HS-5 (cell line): ENCODE results near the gene ABLIM2.

Source experiments
- DNase-seq: peaks from one replicate; pipeline ENCODE4 v3.0.0-alpha.2; 2012; ENCODE audit warnings: low read depth

ABLIM2 gene

DNA sequence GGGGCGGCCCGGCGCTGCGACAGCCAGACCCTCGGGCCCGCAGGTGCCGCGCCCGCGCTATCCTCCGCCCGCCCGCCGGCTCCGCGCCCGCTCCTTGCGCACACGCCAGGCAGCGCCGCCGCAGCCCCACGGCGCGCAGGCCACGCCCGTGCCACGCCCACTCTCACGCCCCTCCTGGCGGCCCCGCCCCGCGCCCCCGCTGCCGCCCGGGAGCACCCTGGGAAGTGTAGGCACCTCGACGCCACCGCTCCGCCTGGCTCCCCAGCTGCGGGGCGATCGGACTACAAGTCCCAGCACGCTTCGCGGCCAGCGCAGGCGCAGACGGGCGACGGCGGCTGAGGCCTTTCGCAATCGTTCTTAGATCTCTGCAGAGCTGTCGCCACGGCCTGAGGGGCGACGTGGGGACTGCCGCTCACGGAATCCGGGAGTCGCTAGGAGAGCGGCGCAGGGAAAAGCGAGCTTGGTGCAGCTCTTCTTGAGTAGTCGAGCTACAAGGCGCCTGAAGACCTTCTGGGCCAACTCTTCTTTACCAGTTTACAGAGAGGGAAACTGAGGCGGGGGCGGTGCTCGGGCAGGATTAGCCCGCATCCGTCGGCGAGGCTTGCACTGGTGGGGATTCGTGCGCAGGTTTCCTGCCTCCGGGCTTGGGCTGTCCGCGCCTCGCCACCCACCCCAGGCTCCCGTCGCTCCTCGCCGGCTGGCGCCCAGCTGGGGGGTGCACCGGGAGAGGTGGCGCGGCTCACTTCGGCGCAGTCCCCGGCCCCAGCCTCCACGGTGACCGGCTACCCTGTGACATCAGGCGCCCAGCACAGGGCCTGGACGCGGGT lies at the start of gene ABLIM2:
TSS of gene ABLIM2 (minus strand) at position 104 of the 827 bp plus-strand sequence. CDS start 124 bp downstream, outside the sequence.
- peak; percentile 71 for DNase-seq

DNA sequence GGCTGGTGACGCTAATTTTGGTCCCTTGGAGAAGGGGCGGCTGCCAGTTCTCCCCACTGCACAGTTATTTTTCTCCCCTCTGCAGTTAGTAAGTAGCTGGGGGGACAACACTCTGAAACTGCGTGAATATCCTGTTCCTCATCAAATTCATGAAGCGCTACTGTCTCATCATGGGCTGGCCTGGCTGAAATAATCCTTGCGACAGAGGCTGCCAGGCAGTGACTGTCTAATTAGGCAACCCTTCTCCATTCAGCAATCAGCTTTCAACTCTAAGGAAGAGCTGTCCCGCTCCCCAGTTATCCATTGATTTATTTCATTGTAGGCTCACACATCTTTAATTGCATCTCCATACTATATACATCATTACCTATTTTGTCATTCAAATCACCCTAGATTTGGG lies 48.7 kb upstream of the ABLIM2 start:
- no peak for DNase-seq

DNA sequence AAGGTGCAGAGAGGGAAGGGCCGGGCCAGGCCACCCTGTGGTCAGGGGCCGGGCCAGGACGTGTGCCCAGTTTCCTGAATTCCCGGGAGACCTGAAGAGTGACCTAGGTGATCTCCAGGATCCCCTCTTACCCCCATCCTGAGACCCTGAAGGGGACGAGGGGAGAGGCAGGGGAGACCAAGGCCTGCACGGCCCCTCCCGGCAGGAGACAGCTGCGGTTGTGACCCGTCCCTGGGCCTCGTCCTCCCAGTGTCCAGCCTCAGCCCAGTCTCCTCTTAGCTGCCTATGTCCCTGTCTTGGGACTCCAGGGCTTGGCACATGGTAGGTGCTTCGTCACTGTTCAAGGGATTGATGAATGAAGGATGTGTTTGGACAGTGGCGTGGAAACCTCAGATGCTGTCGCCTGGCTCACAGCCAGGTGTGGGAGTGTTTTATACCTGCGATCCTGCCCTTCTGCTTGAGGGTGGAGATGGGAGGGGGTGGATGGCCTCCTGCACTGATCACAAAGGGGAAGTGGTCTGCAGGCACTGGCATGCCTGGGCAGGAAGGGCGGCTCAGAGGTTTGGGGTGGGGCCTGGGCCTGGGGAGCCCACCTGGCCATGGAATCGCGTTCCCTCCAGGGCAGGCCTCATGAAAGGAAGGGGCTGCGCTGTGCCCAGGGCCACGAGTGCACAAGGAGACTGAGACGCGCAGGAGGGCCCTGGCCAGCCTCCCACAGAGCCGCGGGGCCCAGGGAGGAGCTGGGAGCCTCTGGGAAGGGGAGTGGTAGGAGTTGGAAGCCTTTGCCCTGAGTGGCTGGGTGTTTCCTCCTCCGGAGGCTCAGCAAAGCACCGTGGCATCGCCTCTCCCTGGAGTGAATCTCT lies 47.4 kb upstream of the ABLIM2 start:
- DNase-seq, result no peak

DNA sequence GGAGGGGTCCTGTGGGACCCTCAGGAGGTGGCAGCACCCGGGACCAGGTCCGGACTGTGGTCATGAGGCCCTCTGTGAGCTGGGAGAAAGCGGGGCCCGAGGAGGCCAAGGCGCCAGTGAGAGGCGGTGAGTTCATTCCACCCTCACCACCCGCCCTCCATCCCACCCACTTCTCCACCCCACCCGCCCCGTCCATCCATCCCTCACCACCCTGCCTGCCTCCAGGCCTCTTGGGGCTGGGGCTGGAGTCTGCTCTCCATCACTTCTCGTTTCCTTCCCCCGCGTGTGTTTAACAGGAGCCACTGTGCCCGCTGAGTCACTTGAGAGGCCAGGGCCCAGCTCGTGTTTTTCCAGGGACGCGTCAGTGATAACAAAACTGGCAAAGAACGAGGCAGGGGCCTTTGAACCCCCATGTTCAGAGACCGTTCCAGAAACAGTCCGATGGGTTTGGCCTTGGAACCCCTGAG lies 46.7 kb upstream of the ABLIM2 start:
- no peak for DNase-seq

DNA sequence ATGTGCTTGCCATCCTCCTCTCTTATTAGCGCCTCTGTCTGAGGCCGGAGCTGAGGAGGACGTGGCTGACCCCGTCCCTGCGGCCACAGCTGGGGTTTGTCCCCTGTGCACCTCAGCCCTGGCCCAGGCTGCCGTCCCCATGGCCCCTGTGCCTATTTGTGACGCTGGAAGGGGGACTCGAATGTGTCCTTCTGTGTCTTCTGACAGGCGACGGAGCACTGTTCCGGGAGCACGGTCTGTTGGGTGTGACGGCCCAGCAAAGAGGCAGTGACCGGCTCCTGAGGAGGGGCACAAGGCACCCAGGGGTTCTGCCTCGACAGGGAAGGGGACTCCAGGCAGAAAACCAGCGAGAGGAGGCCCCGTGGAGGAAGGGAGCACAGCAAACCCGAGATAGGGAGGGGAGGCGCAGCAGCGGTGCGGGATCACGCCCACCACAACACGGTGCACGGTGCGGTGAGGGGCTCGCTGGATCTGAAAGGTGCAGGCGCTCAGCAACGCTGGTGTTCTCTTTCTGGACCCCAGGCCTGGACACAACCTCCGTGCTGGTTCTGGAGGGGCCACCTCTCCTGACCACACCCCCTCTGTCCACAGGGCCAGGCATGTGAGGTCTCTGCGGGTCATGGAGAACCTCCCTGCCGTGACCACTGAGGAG lies 46.1 kb upstream of the ABLIM2 start:
- no peak for DNase-seq

DNA sequence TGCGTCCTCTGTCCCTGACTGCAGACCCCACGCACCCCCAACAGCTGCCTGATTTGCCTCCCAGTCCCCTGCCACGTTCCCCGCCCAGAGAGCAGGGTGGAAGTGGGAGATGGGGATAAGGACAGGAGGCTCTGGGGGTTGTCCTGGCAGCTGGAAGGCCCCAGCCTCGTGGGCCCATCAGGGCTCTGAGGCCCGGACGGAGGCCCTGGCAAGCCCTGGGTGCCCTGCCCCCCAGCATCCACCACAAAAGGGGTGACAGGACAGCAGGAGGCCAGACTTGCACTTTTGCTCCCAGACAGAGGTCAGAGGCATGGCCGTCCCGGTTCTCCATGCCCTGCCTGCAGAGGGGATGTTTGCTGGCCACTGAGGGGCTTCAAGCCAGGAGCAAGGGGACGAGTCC lies 45.2 kb upstream of the ABLIM2 start:
- DNase-seq, result no peak

DNA sequence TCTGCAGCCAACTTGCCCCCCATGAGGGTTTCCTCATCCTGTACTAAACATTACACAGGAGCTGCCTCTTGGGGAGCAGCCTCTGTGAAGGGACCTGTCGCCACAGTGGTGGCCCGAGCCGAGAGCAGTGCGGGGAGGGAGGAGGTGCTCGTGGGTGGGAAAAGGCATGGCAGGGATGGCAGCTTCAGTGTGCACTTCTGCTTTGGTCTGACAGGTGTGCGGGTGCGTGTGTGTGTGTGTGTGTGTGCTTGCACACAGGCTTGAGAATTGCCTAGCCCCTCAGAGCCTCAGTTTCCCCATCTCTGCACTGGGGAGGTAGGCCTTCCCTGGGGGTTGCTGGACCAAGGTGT lies 44.4 kb upstream of the ABLIM2 start:
- no peak for DNase-seq

DNA sequence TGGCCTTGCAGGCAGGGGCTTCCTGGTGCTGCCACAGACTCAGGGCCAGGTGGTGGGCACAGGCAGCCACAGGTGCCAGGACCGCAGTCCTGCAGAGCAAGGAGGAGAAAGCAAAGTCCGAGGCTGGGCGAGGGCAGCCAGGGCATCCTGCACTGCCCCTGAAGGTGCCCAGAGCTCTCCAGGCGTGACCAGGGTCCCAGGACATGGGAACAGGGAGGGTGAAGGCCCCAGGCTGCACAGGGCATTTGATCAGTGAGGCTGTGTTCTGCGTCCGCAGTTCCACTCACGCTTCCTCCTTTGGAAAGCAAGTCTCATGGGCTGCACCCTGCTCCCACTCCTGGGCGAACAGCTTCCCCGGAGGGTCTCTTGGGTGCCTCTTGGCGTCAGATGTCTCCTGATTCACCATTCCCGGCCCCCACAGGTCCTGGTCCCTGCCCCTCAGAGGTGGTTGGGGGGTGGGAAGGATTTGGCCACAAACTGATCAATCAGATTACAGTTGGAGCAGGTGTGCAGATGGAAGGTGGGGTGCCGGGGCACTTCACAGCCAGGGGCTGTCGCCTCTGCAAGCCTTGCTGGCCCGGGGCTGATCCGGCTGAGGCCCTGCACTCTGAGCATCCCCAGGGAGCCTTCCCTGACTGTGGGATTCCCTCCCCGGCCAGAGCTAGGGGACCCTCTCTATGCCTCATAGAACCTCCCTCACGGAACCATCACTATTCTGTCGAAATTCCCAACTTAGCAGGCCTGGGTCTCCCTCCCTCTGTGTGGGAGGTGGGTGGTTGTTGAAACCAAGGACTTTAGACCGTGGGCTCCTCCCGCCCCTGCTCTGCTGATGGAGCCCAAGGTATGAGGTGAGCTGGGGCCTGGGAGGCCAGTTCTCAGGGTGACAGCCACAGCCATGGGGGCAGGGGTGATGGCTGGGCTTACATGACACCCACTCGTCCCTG lies 43.8 kb upstream of the ABLIM2 start:
- no peak for DNase-seq

DNA sequence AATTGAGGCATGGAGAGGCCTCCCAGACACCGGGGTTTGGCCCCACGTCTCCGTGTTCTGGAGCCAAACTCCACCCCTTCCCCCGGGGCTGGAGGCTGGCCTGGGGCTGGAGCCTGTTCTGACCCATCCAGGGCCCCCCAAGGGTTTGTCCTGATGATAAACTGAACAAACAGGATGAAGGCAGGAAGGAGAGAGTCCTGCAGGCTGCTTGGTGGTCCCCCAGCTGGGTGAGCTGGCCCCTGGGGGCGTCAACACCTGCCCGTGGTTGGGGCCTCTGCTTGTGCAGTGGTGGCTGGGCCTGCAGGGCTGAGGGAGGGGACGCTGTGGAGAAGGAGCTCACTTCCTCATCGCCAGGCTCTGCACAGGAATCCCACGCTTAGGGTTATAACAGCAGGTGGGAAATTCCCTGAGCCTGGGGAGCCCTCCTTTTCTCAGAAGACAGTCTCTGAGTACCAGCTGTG lies 42.7 kb upstream of the ABLIM2 start:
- DNase-seq, result no peak

DNA sequence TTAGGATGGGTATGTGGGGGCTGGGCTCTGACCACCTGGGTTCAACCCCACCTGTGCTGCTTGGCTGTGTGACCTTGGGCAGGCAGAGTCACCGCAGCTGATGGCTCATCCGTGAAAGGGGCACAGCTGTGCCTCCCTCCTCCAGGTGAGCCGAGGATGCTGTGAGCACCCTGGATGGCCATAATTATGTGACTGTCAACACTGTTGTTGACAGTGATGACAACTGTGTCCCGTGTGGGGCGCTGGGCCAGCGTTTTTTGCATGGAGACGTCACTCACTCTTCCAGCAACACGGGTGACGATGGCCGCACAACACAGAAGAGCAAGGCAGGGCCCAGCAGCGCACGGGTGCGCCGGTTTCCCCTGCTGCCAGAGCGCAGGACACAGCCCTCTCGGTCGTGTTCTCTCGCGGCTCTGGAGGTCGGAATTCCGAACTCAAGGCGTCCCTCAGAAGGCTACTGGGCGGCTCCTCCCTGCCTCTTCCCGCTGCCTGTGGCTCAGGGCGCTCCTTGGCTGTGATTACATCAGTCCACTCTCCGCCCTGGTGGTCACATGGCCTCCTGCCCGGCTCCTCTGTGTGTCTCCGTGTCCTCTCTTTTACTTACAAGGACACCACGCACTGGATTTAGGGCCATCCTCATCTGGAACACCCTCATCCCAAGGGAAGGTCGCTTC lies 41.8 kb upstream of the ABLIM2 start:
- no peak for DNase-seq

DNA sequence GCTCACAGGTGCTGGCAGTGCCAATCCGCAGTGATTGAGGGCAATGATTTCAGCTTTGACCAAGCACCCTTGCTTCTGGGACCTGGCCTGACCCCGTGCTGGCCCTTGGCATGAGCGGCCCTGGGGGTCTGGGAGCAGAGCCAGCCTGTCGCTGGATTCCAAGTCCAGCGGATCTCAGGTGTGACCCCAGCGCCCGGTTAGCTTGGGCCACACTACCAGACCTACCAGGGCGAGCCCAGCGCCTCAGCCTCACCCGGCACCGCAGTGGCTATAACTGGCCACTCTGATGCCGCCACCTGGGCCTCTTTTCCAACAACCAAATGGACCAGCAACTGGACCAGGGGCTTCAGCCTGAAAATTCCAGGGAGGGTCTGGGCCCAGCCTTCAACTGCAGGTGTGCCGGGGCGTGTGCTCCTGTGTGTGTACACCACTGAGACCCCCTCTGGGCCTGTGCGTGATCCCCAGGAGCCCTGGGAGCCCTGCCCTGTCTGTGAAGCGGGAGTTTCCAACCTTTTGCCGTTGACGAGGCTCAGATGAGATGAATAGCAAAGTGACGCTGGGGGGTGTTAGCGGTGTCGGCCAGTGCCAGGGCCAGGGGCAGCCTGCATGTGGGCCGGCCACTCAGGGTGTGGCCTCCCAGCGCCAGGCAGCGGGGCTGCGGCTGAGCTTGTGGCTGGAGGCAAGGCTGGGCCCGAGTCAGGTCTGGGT lies 41.1 kb upstream of the ABLIM2 start:
- DNase-seq, result no peak

DNA sequence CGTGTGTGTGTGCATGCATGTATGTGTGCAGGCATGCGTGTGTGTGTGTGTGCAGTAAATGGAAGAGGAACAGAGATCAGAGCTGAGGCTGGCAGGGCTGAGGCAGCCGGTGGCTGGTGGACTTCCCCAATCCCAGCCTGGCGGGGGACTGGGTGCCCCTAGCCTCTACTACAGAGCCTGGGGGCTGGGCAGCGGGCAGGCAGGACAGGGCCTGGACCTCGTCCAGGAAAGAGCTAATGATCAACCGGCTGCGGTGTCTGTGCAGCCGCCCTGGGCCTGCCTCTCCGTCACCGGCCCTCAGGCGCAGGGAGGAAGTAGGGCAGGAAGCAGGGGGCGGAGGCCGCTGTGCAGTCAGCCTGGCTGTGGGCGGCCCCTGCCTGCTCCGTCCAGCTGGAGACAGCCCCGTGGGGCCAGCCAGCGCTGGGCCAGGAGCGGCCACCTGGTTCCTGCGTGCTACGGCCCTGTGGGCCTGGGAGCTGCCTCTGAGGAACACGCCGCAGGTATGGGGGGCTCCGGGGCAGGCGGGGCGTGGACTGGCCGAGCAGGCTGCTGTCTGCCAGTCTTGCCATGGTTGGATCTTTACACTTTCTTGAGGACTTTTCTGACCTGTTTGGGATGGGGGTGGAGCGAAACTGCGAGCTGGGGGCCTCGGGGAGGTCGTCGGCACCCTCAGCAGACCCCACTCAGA lies 40.4 kb upstream of the ABLIM2 start, which contains the start of gene SH3TC1:
TSS of gene SH3TC1 (plus strand) at position 385 of the 688 bp plus-strand sequence. CDS start 5,905 bp downstream, outside the sequence.
- DNase-seq, result peak; percentile 24

DNA sequence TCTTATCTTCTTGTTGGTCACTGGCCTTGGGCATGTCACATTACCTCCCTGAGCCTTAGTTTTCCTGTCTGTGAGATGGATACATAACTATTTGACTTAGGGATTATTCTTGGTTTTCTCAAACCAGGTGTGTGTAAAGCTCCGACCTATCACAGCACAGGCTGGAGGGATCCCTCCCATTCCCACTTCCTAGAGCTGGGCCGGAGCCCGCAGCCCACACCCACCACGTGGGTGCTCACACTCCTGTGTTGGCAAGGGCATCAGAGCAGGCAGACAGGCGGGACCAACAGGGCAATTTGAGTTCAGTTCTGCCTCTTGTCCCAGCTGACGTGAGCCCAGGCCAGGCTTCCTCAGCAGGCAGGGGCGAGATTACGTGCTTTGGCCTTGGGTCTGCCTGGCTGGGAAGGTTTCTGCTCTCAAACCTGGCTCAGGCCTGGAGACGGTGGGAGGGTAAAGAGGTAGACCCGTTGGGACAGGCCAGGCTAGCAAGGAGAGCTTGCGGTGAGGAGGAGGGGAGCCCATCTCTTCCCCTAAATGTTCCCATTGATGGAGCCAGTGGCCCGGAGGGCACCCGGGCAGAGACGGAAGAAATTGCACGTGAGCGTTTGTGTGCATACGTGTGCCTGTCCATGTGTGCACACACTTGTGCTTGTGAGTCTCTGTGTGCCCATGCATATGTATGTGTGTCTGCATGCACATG lies 39.7 kb upstream of the ABLIM2 start:
- no peak for DNase-seq

DNA sequence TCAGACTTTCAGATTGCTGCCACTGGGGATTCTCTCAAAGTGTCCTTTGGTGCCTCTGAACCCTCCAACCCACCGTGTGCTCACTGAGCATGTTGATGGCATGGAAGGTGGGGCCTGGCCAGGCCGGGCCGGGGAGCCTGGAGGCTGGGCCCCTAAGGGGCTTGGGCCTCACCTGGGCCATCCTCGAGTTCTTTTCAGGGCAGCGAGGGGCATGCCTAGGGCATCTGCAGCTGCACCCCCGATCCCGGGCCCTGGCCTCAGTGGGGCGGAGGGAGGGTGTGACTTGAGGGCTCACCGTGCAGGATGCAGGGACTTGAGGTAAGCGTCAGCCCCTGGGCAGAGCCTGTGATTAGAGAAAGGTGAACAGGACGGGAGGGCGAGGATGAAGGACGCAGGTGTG lies 38.9 kb upstream of the ABLIM2 start:
- DNase-seq, result no peak

DNA sequence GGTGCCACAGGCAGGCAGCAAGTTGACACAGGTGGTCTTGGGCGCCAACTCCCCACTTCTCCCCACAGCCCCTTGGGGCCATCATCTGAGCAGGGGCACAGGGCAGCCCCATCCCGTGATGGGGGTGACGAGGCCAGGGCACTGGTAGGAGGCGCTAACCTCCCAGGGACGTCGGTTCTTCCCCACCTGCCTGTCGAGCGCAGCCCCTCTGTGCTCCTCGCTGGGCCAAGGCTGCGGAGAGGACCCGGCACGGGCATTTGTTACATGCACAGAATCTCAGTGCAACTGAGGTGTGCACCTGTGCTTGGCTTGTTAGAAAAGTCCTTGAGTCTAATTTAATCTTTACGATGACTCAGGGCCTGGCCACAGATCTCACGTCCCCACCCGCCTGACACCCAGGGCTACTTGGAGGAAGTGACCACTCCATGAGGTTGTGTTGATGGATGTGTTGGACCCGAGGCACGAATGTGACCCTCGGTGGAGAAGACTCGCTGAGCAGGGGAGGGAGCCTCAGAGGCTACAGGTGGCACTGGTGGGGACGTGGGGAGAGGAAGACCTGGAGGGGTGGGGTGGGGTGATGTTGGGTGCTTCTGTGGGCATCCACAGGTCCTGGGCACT lies 37.3 kb upstream of the ABLIM2 start:
- no peak for DNase-seq

DNA sequence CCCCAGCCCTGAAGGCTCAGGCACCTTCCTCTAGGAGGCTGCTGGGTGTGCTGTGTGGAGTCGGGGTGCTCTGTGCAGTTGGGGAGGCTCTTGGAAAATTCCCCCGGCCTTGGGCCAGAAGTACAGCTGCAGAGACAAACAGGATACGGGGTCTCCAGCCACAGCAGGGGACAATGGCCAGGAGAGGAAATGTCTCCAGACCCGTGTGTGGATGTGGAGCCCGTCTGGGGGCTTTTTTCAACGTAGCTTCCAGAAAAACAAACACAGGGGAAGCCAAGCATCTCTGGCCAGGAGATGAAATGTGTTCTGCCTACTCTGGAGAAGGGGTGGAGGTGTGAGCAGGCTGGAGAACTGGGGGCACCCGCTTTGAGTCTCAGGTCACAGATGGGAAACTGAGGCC lies 36.8 kb upstream of the ABLIM2 start:
- no peak for DNase-seq

DNA sequence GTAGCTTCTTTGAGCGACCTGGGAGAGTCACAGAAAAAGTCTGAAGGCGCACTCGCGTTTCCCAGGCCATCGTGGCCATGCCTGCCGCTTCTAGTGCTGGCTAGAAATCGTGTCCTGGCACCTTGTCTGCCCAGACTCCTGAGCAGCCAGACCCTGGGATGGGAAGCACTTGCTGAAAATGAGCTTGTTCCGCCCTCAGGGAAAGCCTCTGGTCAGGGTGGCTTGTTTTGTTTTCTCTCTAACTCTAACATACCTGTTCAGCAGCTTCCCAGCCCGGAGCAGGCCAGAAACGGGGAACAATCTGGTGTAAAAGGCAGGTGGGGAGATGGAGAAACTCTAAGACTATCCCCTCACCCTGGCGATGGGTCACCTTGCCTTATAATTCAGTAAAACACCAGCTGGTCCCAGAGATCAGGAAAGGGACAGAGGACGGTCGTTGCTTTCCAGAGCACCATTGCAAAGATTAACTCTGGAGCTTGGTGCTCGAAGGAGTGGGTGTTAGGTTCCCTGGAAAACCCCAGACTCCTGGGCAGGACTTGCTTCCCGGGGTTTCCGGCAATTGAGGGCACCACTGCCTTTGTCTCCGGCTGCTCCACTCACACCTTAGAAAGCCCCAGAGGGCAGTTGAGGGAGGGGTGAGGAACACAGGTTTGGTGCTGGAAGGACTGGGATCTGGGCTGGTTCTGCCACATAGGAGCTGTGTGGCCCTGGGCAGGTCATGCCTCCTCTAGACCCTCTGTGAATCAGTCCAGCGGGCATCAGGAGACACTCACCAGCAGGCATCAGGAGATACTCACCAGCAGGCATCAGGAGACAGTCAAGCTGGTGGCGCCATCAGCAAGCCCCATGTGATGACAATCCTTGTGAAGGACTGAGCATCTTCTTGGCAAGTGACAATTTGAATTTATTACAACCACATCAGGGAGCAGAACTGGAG lies 36.0 kb upstream of the ABLIM2 start:
- DNase-seq, result no peak
